NK-92 treated with Interleukin-12 subunit alpha and Interleukin-12 subunit beta, amount 100 ng/mL, for 24 hours (cell line): ENCODE data around the gene DAG1.
"Not testable (repeated sequence)": the region's sequence is repeated elsewhere in the genome, so short reads cannot be mapped to it uniquely, and the experiment has no call there.

ENCODE experiments used
- DNase-seq: peaks from one replicate; lab custom pipeline; 2025; lab: John Stamatoyannopoulos, UW

DAG1 gene

GRCh38 chr3:49470714-49471420, 800 bp downstream of the DAG1 start:
- DNase-seq: no peak

- DNase-seq: no peak
Measured at GRCh38 chr3:49471856-49472495, 1.9 kb downstream of the DAG1 start.

- no peak for DNase-seq
Measured at GRCh38 chr3:49476563-49476962, 6.5 kb downstream of the DAG1 start.

- DNase-seq: no peak
Measured at GRCh38 chr3:49482766-49483165, 12.7 kb downstream of the DAG1 start.

GRCh38 chr3:49484471-49484870, 14.4 kb downstream of the DAG1 start:
- no peak for DNase-seq

- no peak for DNase-seq
Measured at GRCh38 chr3:49489247-49489646, 19.2 kb downstream of the DAG1 start.

GRCh38 chr3:49492969-49493368, 22.9 kb downstream of the DAG1 start:
- no peak for DNase-seq

GRCh38 chr3:49493901-49494300, 23.8 kb downstream of the DAG1 start:
- DNase-seq: no peak

- no peak for DNase-seq
Measured at GRCh38 chr3:49495023-49495422, 25.0 kb downstream of the DAG1 start.

- not testable (repeated sequence) for DNase-seq
Measured at GRCh38 chr3:49496845-49497244, 26.8 kb downstream of the DAG1 start.

- DNase-seq: no peak
Measured at GRCh38 chr3:49497606-49498005, 27.5 kb downstream of the DAG1 start.

- DNase-seq: no peak
Measured at GRCh38 chr3:49498239-49498638, 28.2 kb downstream of the DAG1 start.

GRCh38 chr3:49498648-49499047, 28.6 kb downstream of the DAG1 start:
- no peak for DNase-seq

GRCh38 chr3:49500205-49500731, 30.2 kb downstream of the DAG1 start:
- DNase-seq: no peak

- DNase-seq: no peak
Measured at GRCh38 chr3:49500732-49501609, 30.9 kb downstream of the DAG1 start.

- DNase-seq: no peak
Measured at GRCh38 chr3:49501842-49502241, 31.8 kb downstream of the DAG1 start.

GRCh38 chr3:49506906-49507305, 36.8 kb downstream of the DAG1 start:
- no peak for DNase-seq

GRCh38 chr3:49509028-49509561, 39.0 kb downstream of the DAG1 start:
- no peak for DNase-seq

- DNase-seq: no peak
Measured at GRCh38 chr3:49511639-49512038, 41.6 kb downstream of the DAG1 start.

- DNase-seq: no peak
Measured at GRCh38 chr3:49512781-49513355, 42.8 kb downstream of the DAG1 start.

GRCh38 chr3:49513494-49514124, 43.5 kb downstream of the DAG1 start:
- no peak for DNase-seq
